GM18868 (cell line): Measurements from ENCODE around the gene ADNP.

Source experiments
- ATAC-seq: cut with Tn5 transposase; IDR thresholded peaks from one replicate; pipeline ENCODE4 v1.9.1; 2021; ENCODE audit warnings: mild to moderate bottlenecking, moderate library complexity; ENCODE audit not compliant: unreplicated experiment

The ADNP gene

GRCh38 chr20:50932691-50933280 is 1.5 kb upstream of the ADNP start:
- ATAC-seq, result no peak

GRCh38 chr20:50932016-50932485 is 814 bp upstream of the ADNP start:
- ATAC-seq, result no peak

GRCh38 chr20:50930976-50931305 is 296 bp downstream of the ADNP start:
- ATAC-seq, result peak; percentile 10

- ATAC-seq, result no peak
These were observed 880 bp downstream of the ADNP start for GRCh38 chr20:50930139-50930975.

GRCh38 chr20:50929299-50930138 is 1.7 kb downstream of the ADNP start:
- peak; percentile 68 for ATAC-seq

- ATAC-seq, result no peak
These were observed 2.8 kb downstream of the ADNP start for GRCh38 chr20:50928469-50928868.

- ATAC-seq, result no peak
These were observed 4.7 kb downstream of the ADNP start for GRCh38 chr20:50926530-50926929.

- no peak for ATAC-seq
These were observed 6.8 kb downstream of the ADNP start for GRCh38 chr20:50924261-50924920.

- ATAC-seq, result no peak
These were observed 9.3 kb downstream of the ADNP start for GRCh38 chr20:50921803-50922501.

- ATAC-seq, result no peak
These were observed 10.2 kb downstream of the ADNP start for GRCh38 chr20:50920997-50921396.

- no peak for ATAC-seq
These were observed 11.7 kb downstream of the ADNP start for GRCh38 chr20:50919567-50919966.

GRCh38 chr20:50918403-50918802 is 12.8 kb downstream of the ADNP start:
- ATAC-seq, result no peak

GRCh38 chr20:50916934-50917333 is 14.3 kb downstream of the ADNP start:
- ATAC-seq, result no peak

- no peak for ATAC-seq
These were observed 15.0 kb downstream of the ADNP start for GRCh38 chr20:50916257-50916656.

GRCh38 chr20:50915424-50915823 is 15.8 kb downstream of the ADNP start:
- no peak for ATAC-seq

GRCh38 chr20:50913690-50914375 is 17.4 kb downstream of the ADNP start:
- ATAC-seq, result peak; percentile 55

GRCh38 chr20:50911716-50912115 is 19.5 kb downstream of the ADNP start:
- ATAC-seq, result peak; percentile 55

- ATAC-seq, result no peak
These were observed 20.2 kb downstream of the ADNP start for GRCh38 chr20:50911030-50911429.

- ATAC-seq, result no peak
These were observed 21.8 kb downstream of the ADNP start for GRCh38 chr20:50909413-50909812.

GRCh38 chr20:50904067-50904570 is 27.1 kb downstream of the ADNP start:
- ATAC-seq, result no peak
